ENCODE data around the gene RPS6KA2.

RPS6KA2 gene

GRCh38 chr6:166624275-166624674 is 2.8 kb downstream of the RPS6KA2 start:
- H3K4me3 ChIP-seq (replicated peaks in 1 of 2; ENCODE audit: low read depth in 2 of 2, low read length in 2 of 2): peak overlapping the region in 1 of 2 donors; percentile 11
- DNase-seq (ENCODE audit: low read depth in 2 of 2): peak; percentile 96 to 97
- TF ChIP-seq, protein P1, sequence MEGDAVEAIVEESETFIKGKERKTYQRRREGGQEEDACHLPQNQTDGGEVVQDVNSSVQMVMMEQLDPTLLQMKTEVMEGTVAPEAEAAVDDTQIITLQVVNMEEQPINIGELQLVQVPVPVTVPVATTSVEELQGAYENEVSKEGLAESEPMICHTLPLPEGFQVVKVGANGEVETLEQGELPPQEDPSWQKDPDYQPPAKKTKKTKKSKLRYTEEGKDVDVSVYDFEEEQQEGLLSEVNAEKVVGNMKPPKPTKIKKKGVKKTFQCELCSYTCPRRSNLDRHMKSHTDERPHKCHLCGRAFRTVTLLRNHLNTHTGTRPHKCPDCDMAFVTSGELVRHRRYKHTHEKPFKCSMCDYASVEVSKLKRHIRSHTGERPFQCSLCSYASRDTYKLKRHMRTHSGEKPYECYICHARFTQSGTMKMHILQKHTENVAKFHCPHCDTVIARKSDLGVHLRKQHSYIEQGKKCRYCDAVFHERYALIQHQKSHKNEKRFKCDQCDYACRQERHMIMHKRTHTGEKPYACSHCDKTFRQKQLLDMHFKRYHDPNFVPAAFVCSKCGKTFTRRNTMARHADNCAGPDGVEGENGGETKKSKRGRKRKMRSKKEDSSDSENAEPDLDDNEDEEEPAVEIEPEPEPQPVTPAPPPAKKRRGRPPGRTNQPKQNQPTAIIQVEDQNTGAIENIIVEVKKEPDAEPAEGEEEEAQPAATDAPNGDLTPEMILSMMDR (IDR thresholded peaks at IDR 0.05; ENCODE audit: low read depth, low read length): no peak

GRCh38 chr6:166623318-166623717 is 3.7 kb downstream of the RPS6KA2 start:
- DNase-seq (ENCODE audit: low read depth in 2 of 2): peak; percentile 47 to 51
- no peak overlapping the region for H3K4me3 ChIP-seq (replicated peaks in 1 of 2; ENCODE audit: low read depth in 2 of 2, low read length in 2 of 2)
- TF ChIP-seq, protein P1 (IDR thresholded peaks at IDR 0.05; ENCODE audit: low read depth, low read length): no peak

- no peak for DNase-seq (ENCODE audit: low read depth in 2 of 2)
- peak overlapping the region in 1 of 2 donors; percentile 4 for H3K4me3 ChIP-seq (replicated peaks in 1 of 2; ENCODE audit: low read depth in 2 of 2, low read length in 2 of 2)
- TF ChIP-seq, protein P1 (IDR thresholded peaks at IDR 0.05; ENCODE audit: low read depth, low read length): no peak
These were observed 5.9 kb downstream of the RPS6KA2 start for GRCh38 chr6:166621114-166621540.

DNA sequence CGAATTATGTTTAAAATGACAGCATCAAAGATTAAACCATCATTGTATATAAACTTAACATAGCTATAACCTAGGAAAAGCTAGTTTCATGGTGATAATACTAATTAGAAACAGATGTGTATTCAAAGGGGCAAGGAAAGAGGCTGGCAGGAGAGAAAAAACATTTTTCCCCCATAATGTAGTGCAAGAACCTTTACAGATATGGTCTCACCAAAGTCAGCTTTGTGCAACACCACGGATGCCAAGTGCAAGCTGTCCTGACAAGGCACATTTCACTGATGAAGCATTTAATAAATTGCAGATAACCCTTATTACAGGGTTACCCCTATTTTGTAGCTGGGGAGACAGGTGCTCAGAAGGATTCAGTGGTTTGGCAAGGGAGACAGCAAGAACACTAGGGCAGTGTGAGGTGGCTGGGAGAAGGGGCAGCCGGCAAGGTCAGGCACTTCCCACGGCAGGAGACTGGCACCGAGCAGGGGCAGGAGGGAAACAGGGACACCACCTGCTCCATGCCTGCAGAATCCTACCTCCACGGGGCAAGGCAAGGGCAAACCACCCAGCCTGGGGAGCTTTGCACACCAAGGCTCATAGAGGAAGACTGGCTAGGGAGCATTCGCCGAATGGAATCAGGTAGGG is 6.5 kb downstream of the RPS6KA2 start:
- TF ChIP-seq, protein P1 (IDR thresholded peaks at IDR 0.05; ENCODE audit: low read depth, low read length): no peak
- peak in 1 of 2 donors; percentile 48 for DNase-seq (ENCODE audit: low read depth in 2 of 2)
- H3K4me3 ChIP-seq (replicated peaks in 1 of 2; ENCODE audit: low read depth in 2 of 2, low read length in 2 of 2): peak overlapping the region in 1 of 2 donors; percentile 11

- H3K4me3 ChIP-seq (replicated peaks in 1 of 2; ENCODE audit: low read depth in 2 of 2, low read length in 2 of 2): no peak overlapping the region
- TF ChIP-seq, protein P1 (IDR thresholded peaks at IDR 0.05; ENCODE audit: low read depth, low read length): no peak
- peak; percentile 98 to 99 for DNase-seq (ENCODE audit: low read depth in 2 of 2)
These were observed 7.1 kb downstream of the RPS6KA2 start for GRCh38 chr6:166619912-166620311.

GRCh38 chr6:166618866-166619761 is 7.9 kb downstream of the RPS6KA2 start:
- TF ChIP-seq, protein P1 (IDR thresholded peaks at IDR 0.05; ENCODE audit: low read depth, low read length): no peak
- DNase-seq (ENCODE audit: low read depth in 2 of 2): peak; percentile 65 to 95

More at GRCh38 chr6:166618866-166619761, 7.9 kb downstream of the RPS6KA2 start:
- H3K4me3 ChIP-seq (replicated peaks in 1 of 2; ENCODE audit: low read depth in 2 of 2, low read length in 2 of 2): no peak overlapping the region
